ENCODE results near the gene PIK3R3. TPM values are rescaled to one million over a fixed set of nuclear protein-coding genes. Genes with fewer than 3 reads are reported as not detected.

PIK3R3 gene
- total and polyA plus RNA-seq, 7 donors = 2.4 to 11.6 (median 7.0) TPM

- Histone ChIP-seq H3K27me3 (peaks cover 0 to 11% (median 0%) of the 10 kb centered on the region in 3 donors), H3K36me3 (no peaks in the 10 kb centered on the region), H3K4me1 (peaks cover 0 to 32% (median 15%) of the 10 kb centered on the region in 4 donors), H3K4me3 (peak overlapping the region; percentile 36 to 72 (median 68)), H3K27ac (peak overlapping the region; percentile 91 to 94 (median 92)), H3K9me3 (no peaks in the 10 kb centered on the region)
- WGBS, 2 donors = 3 to 4% methylated on average over 10 of the region's 10 CpGs
- TF ChIP-seq POLR2AphosphoS5 (IDR thresholded peaks at IDR 0.05) (peak in 1 of 4 donors; percentile 5), CTCF (IDR thresholded peaks at IDR 0.05) (no peak), EP300 (IDR thresholded peaks at IDR 0.05) (no peak), POLR2A (IDR thresholded peaks at IDR 0.05) (no peak)
- intact Hi-C loops (cut with DNase I) = loop anchor here (5.0 kb wide), 1 partner anchor 94 kb away; no protein-coding TSS in a partner anchor
- DNase-seq = no peak
These were observed 1.3 kb downstream of the PIK3R3 start for GRCh38 chr1:46131093-46131492.

- 10 to 22% methylated on average over 5 of the region's 5 CpGs for WGBS, 2 donors
- no peak for TF ChIP-seq POLR2AphosphoS5 (IDR thresholded peaks at IDR 0.05)
- TF ChIP-seq POLR2A (IDR thresholded peaks at IDR 0.05) = no peak
- TF ChIP-seq CTCF (IDR thresholded peaks at IDR 0.05) = no peak
- no peak for TF ChIP-seq EP300 (IDR thresholded peaks at IDR 0.05)
- Histone ChIP-seq H3K4me3 (peak overlapping the region; percentile 36 to 72 (median 68)), H3K4me1 (peaks cover 0 to 31% (median 13%) of the 10 kb centered on the region in 4 donors), H3K27ac (peak overlapping the region; percentile 91 to 94 (median 92)), H3K27me3 (peaks cover 0 to 11% (median 0%) of the 10 kb centered on the region in 3 donors), H3K36me3 (no peaks in the 10 kb centered on the region), H3K9me3 (no peaks in the 10 kb centered on the region)
- DNase-seq = no peak
- intact Hi-C loops (cut with DNase I) = loop anchor here (5.0 kb wide), 1 partner anchor 93 kb away; no protein-coding TSS in a partner anchor
These were observed 1.8 kb downstream of the PIK3R3 start for GRCh38 chr1:46130606-46131005.

DNA sequence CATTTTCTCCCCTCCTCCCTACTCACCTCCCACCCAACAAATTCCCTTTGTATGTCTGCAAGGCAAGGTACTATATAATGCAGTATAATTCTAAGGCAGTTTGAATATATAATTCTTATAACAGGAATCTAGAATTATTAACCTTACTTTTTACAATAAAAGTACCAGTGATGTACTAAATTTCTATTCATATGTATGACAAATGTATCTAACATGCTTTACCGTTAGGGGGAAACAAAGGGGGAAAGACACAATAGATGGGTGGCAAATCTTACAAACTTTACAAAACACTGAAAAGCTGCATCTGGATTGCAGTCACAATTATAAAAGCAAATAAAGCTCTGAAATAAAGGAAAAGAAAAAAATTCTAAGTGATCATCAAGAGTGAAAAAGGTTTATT lies 2.3 kb downstream of the PIK3R3 start:
- TF ChIP-seq EP300 (IDR thresholded peaks at IDR 0.05) = no peak
- Histone ChIP-seq H3K27ac (peak overlapping the region in 2 of 4 donors; percentile 91 to 94), H3K9me3 (no peaks in the 10 kb centered on the region), H3K4me3 (peak overlapping the region in 2 of 4 donors; percentile 66 to 72), H3K36me3 (no peaks in the 10 kb centered on the region), H3K27me3 (peaks cover 0 to 11% (median 0%) of the 10 kb centered on the region in 3 donors), H3K4me1 (peaks cover 0 to 26% (median 8%) of the 10 kb centered on the region in 4 donors)
- DNase-seq = no peak
- WGBS, 2 donors = 55 to 69% methylated on average over 1 of the region's 1 CpG
- intact Hi-C loops (cut with DNase I) = loop anchor here (5.0 kb wide), 1 partner anchor 93 kb away; no protein-coding TSS in a partner anchor

- 88 to 92% methylated on average over 3 of the region's 3 CpGs for WGBS, 2 donors
- H3K27ac ChIP-seq = no peak overlapping the region
- H3K36me3 ChIP-seq = no peaks in the 10 kb centered on the region
- no peak overlapping the region for H3K4me3 ChIP-seq
- DNase-seq = no peak
- no peaks in the 10 kb centered on the region for H3K9me3 ChIP-seq
- H3K27me3 ChIP-seq = peaks cover 0 to 11% (median 0%) of the 10 kb centered on the region in 3 donors
- intact Hi-C loops (cut with DNase I) = no loop called here
- no peak for TF ChIP-seq POLR2A (IDR thresholded peaks at IDR 0.05)
- no peak for TF ChIP-seq EP300 (IDR thresholded peaks at IDR 0.05)
- TF ChIP-seq POLR2AphosphoS5 (IDR thresholded peaks at IDR 0.05) = no peak
- TF ChIP-seq CTCF (IDR thresholded peaks at IDR 0.05) = no peak
- H3K4me1 ChIP-seq = peaks cover 0 to 14% (median under 1%) of the 10 kb centered on the region in 4 donors
These were observed 4.1 kb downstream of the PIK3R3 start for GRCh38 chr1:46128344-46128743.

DNA sequence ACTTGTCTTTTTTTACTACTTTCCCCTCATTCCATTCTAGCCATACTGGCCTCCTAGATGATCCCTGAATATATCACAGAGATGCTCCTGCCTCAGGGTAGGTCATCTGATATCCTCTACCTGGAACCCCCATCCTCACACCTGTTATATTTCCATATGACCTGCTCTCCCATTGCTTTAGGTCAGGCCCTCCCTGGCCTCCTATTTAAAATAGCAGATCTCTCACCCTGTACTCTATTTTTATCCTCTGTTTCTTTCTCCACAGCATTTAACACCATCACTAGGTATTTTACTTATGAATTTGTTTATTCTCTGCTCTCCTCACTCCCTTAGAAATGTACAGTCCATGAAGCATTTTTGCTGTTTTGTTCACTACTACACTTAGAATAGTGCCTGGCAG lies 13.6 kb downstream of the PIK3R3 start:
- TF ChIP-seq POLR2AphosphoS5 (IDR thresholded peaks at IDR 0.05) (no peak), POLR2A (IDR thresholded peaks at IDR 0.05) (no peak), CTCF (IDR thresholded peaks at IDR 0.05) (no peak), EP300 (IDR thresholded peaks at IDR 0.05) (no peak)
- no peak overlapping the region for H3K4me3 ChIP-seq
- H3K27ac ChIP-seq = no peak overlapping the region
- H3K27me3 ChIP-seq = no peaks in the 10 kb centered on the region
- no peaks in the 10 kb centered on the region for H3K4me1 ChIP-seq
- H3K9me3 ChIP-seq = no peaks in the 10 kb centered on the region
- no peaks in the 10 kb centered on the region for H3K36me3 ChIP-seq
- no peak for DNase-seq
- intact Hi-C loops (cut with DNase I) = no loop called here
